HG02870 (cell line): ENCODE data around the gene OR13J1.

Source experiments
- ATAC-seq: cut with Tn5 transposase; IDR thresholded peaks from one replicate; pipeline ENCODE4 v1.9.1; 2021; ENCODE audit warnings: mild to moderate bottlenecking, moderate library complexity; ENCODE audit not compliant: unreplicated experiment

OR13J1 gene

GRCh38 chr9:35859990-35860339 lies 10.2 kb downstream of the OR13J1 start:
- no peak for ATAC-seq

- no peak for ATAC-seq
Observed at GRCh38 chr9:35859310-35859989, 10.8 kb downstream of the OR13J1 start.

GRCh38 chr9:35858458-35858857 lies 11.7 kb downstream of the OR13J1 start:
- ATAC-seq: no peak

- no peak for ATAC-seq
Observed at GRCh38 chr9:35856882-35857281, 13.3 kb downstream of the OR13J1 start.

- no peak for ATAC-seq
Observed at GRCh38 chr9:35856206-35856605, 14.0 kb downstream of the OR13J1 start.

GRCh38 chr9:35854091-35854762 lies 16.0 kb downstream of the OR13J1 start:
- no peak for ATAC-seq

GRCh38 chr9:35852876-35853865 lies 17.0 kb downstream of the OR13J1 start:
- no peak for ATAC-seq

GRCh38 chr9:35852267-35852815 lies 17.9 kb downstream of the OR13J1 start:
- ATAC-seq: no peak

- ATAC-seq: peak; percentile 83
Observed at GRCh38 chr9:35847792-35848572, 22.2 kb downstream of the OR13J1 start.

GRCh38 chr9:35845824-35846771 lies 24.1 kb downstream of the OR13J1 start:
- ATAC-seq: no peak

- ATAC-seq: no peak
Observed at GRCh38 chr9:35844628-35845270, 25.5 kb downstream of the OR13J1 start.

GRCh38 chr9:35842795-35843194 lies 27.4 kb downstream of the OR13J1 start:
- peak; percentile 76 for ATAC-seq

GRCh38 chr9:35842020-35842745 lies 28.0 kb downstream of the OR13J1 start:
- no peak for ATAC-seq

- ATAC-seq: no peak
Observed at GRCh38 chr9:35841645-35841900, 28.6 kb downstream of the OR13J1 start.

- no peak for ATAC-seq
Observed at GRCh38 chr9:35840881-35841644, 29.1 kb downstream of the OR13J1 start.

- ATAC-seq: no peak
Observed at GRCh38 chr9:35839926-35840325, 30.3 kb downstream of the OR13J1 start.

- ATAC-seq: no peak
Observed at GRCh38 chr9:35836595-35836994, 33.6 kb downstream of the OR13J1 start.

GRCh38 chr9:35835766-35836165 lies 34.4 kb downstream of the OR13J1 start:
- ATAC-seq: no peak
